GM18951 (cell line): ENCODE results near the gene TSPAN10.

Experiments used
- POLR2A ChIP-seq: IDR thresholded peaks from 4 replicates; pipeline ENCODE4 v1.6.1; 2011; ENCODE audit warnings: mild to moderate bottlenecking; ENCODE audit not compliant: insufficient read length, insufficient read depth; ENCODE audit errors: extremely low read depth
- in situ Hi-C: fragments of 300-500 bp; cut with MboI; formaldehyde crosslinking; loops from one replicate; pipeline ENCODE4 v1.12.0; 2022; ENCODE audit warnings: low sequenced_read_pairs, mixed read lengths, inconsistent platforms; ENCODE audit not compliant: unreplicated experiment

TSPAN10 gene

GRCh38 chr17:81644496-81644895, 7.5 kb downstream of the TSPAN10 start:
- in situ Hi-C loops = no loop called here
- TF ChIP-seq POLR2A = no peak

- no peak for TF ChIP-seq POLR2A
- in situ Hi-C loops = no loop called here
Observed at GRCh38 chr17:81644976-81645952, 8.3 kb downstream of the TSPAN10 start.

DNA sequence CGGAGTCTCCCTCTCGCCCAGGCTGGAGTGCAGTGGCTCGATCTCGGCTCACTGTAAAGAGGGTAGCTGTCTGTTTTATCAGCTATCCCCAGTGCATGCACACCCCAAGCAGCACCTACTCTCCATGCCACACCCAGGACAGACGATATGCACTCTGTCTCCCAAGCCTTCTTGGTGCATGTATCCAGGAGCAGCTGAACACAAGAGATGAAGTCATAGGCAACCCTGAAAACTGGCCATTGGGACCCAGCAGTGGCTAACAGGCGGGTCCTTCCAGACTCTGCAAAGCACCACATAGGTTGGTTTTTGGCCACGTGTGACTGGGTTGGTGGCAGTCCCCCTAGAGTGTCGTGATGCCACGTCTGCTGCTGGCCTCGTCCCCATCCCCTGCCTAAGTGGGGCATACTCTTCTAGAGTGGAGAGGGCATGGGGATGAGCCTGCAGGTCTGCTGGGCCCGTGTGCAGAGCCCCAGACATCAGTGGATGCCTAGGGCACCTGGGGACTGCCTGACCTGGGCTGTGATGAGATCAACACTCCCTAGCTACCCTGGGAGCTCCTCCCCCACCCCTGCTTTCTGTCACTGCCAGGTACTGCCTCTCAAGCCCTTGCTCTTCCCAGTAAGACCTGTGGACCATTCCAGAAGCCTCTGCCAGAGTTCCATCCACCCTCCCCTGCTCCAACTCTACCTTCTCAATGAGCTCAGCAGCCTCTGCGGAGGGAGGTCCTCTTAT, 10.0 kb downstream of the TSPAN10 start:
- in situ Hi-C loops = no loop called here
- no peak for TF ChIP-seq POLR2A

DNA sequence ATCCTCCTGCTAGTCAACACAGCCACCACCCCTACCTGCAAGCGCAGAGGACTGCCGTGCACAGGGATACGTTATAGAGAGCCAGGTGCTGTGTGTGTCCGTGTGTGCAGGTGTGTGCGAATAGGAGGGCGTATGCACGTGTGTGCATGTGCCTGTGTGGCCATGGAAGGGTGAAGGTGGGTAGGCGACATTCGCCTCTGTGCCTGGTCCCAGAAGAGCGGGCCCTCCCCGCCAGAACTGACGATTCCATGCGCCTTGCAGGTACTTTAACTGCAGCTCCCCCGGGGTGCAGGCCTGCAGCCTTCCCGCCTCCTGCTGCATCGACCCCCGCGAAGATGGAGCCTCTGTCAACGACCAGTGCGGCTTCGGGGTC, 10.6 kb downstream of the TSPAN10 start:
- TF ChIP-seq POLR2A = no peak
- in situ Hi-C loops = no loop called here

DNA sequence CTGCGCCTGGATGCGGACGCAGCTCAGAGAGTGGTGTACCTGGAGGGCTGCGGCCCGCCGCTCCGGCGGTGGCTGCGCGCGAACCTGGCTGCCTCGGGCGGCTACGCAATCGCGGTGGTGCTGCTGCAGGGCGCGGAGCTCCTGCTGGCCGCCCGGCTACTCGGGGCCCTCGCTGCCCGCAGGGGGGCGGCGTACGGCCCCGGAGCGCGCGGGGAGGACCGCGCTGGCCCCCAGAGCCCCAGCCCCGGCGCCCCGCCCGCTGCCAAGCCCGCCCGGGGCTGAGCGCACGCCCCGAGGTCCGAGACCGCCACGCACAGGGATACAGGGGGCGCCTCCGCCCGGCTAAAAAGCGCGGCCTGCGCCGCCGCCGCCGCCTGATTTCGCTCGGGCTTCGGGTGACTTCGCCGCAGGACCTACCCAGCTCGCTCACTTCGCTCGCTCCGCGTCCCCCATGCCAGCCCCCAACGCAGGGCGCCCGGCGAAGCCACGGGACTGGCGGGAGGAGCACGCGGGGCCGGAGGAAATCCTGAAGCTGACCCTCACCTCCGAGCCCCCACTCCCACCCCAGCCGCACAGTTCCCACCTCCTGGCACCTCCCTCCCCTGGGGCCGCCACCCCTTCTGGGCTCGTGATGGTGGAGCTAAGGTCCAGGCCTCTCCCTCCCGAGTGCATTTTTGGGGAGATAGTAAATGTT, 11.2 kb downstream of the TSPAN10 start:
- in situ Hi-C loops = no loop called here

GRCh38 chr17:81648707-81649085, 11.7 kb downstream of the TSPAN10 start:
- in situ Hi-C loops = no loop called here
- no peak for TF ChIP-seq POLR2A

More for the DNA sequence above, 11.2 kb downstream of the TSPAN10 start:
- TF ChIP-seq POLR2A = no peak

DNA sequence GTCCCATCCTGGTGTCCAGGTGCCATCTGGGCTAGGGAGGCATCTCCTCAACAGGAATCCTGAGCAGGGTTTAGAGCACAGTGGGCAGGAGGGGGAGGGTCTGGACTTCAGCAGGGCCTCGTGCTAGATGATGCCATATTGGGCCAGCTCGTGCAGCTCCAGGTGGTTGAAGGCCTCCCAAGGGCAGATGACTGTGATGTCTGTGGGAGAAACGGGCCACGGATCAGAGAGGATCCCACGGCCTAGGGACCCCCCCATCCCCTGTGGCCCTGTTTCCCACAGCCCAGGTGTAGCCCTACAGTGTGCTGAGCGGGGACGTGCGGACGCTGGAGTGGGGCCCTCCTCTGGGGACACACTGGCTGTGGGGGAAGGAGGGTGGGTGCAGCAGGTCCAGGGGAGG, 14.0 kb downstream of the TSPAN10 start:
- TF ChIP-seq POLR2A = no peak
- in situ Hi-C loops = no loop called here

GRCh38 chr17:81651692-81652091, 14.7 kb downstream of the TSPAN10 start:
- TF ChIP-seq POLR2A = no peak
- in situ Hi-C loops = no loop called here

DNA sequence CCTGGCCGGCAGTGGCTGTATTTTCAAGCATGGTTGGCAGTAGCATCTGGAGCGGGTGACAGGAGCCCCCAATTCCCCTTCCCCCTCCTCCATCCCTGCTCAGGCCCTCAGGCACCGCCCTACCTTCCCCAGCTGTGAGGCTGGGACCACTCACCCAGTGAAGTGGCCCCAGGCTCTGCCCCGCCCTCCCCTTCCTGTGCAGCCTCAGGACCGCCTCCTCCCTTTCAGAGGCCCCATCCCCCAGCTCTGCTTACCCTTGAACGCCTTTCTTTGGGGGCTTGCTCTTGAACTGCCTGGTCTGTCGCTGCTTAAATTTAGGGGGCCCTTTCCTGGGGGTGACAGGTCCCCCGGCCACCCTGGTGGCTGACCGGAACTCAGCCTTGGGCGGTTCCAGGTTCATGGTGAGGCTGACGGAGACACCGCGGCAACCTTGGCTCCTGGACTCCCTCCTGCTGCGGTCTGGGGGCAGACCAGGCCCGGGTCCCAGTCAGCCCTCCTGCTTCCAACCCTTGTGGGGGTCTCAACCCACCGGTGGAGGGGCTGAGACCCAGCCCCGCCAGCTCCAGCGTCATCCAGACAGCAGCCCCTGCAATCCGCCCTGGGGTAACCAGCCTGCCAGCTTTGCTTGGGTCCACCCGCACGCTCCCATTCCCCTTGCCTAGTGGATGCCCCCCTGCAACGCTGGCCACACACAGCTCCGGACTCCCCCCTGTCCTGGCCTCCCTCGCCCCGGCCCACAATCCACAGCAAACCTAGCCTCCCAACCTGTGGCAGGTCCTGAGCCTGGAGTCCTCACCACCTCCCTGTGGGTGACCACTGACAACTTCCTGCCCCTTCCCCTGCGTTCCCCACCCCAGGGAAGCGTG, 16.1 kb downstream of the TSPAN10 start:
- in situ Hi-C loops = no loop called here
- TF ChIP-seq POLR2A = no peak

GRCh38 chr17:81655378-81656117, 18.6 kb downstream of the TSPAN10 start:
- TF ChIP-seq POLR2A = no peak
- in situ Hi-C loops = no loop called here

- in situ Hi-C loops = no loop called here
- TF ChIP-seq POLR2A = no peak
Observed at GRCh38 chr17:81656118-81656743, 19.2 kb downstream of the TSPAN10 start, which contains the start of gene PDE6G. Gene PDE6G, minus strand, starts transcription at chr17:81656542. Its CDS starts 3,237 bp downstream, at chr17:81653305.
